Measurements from ENCODE around the gene PHF5A.
A peak's percentile ranks its signal among the peaks of the same experiment; 100 is the strongest.
"Not testable (repeated sequence)": the region's sequence is repeated elsewhere in the genome, so short reads cannot be mapped to it uniquely, and the experiment has no call there.

The PHF5A gene

GRCh38 chr22:41444360-41445128 is 23.9 kb downstream of the PHF5A start:
- peak; percentile 68 for DNase-seq (ENCODE audit: insufficient read length)
- no peak for TF ChIP-seq POLR2AphosphoS5 (IDR thresholded peaks at IDR 0.05; ENCODE audit: low read depth, low read length)
- no peak for TF ChIP-seq TAF1 (IDR thresholded peaks at IDR 0.05; ENCODE audit: borderline replicate concordance, low read depth, low read length)
- no peak for TF ChIP-seq POLR2A (IDR thresholded peaks at IDR 0.05; ENCODE audit: low read depth, low read length)
- FAIRE-seq, result peak; percentile 100

- FAIRE-seq (no peak), DNase-seq (ENCODE audit: insufficient read length) (no peak)
- no peak for TF ChIP-seq POLR2A (IDR thresholded peaks at IDR 0.05; ENCODE audit: low read depth, low read length)
- no peak for TF ChIP-seq POLR2AphosphoS5 (IDR thresholded peaks at IDR 0.05; ENCODE audit: low read depth, low read length)
- TF ChIP-seq TAF1 (IDR thresholded peaks at IDR 0.05; ENCODE audit: borderline replicate concordance, low read depth, low read length), result no peak
These were observed 26.2 kb downstream of the PHF5A start for GRCh38 chr22:41442240-41442792.

GRCh38 chr22:41440511-41440910 is 28.0 kb downstream of the PHF5A start:
- FAIRE-seq; DNase-seq (ENCODE audit: insufficient read length): not testable (repeated sequence)

- DNase-seq (ENCODE audit: insufficient read length) (no peak), FAIRE-seq (no peak)
- TF ChIP-seq POLR2A (IDR thresholded peaks at IDR 0.05; ENCODE audit: low read depth, low read length), result no peak
- TF ChIP-seq TAF1 (IDR thresholded peaks at IDR 0.05; ENCODE audit: borderline replicate concordance, low read depth, low read length), result no peak
- no peak for TF ChIP-seq POLR2AphosphoS5 (IDR thresholded peaks at IDR 0.05; ENCODE audit: low read depth, low read length)
These were observed 31.3 kb downstream of the PHF5A start for GRCh38 chr22:41437198-41437597.

GRCh38 chr22:41436322-41437113 is 32.0 kb downstream of the PHF5A start:
- TF ChIP-seq POLR2AphosphoS5 (IDR thresholded peaks at IDR 0.05; ENCODE audit: low read depth, low read length), result no peak
- TF ChIP-seq POLR2A (IDR thresholded peaks at IDR 0.05; ENCODE audit: low read depth, low read length), result no peak
- no peak for TF ChIP-seq TAF1 (IDR thresholded peaks at IDR 0.05; ENCODE audit: borderline replicate concordance, low read depth, low read length)
- FAIRE-seq (no peak), DNase-seq (ENCODE audit: insufficient read length) (no peak)

GRCh38 chr22:41435560-41435959 is 32.9 kb downstream of the PHF5A start:
- no peak for DNase-seq (ENCODE audit: insufficient read length)
- no peak for TF ChIP-seq TAF1 (IDR thresholded peaks at IDR 0.05; ENCODE audit: borderline replicate concordance, low read depth, low read length)
- no peak for TF ChIP-seq POLR2AphosphoS5 (IDR thresholded peaks at IDR 0.05; ENCODE audit: low read depth, low read length)
- TF ChIP-seq POLR2A (IDR thresholded peaks at IDR 0.05; ENCODE audit: low read depth, low read length), result no peak
- no peak for FAIRE-seq

GRCh38 chr22:41434361-41435003 is 34.0 kb downstream of the PHF5A start:
- FAIRE-seq; DNase-seq (ENCODE audit: insufficient read length): not testable (repeated sequence)

GRCh38 chr22:41433480-41433879 is 35.0 kb downstream of the PHF5A start:
- not testable (repeated sequence) for FAIRE-seq; DNase-seq (ENCODE audit: insufficient read length)

- FAIRE-seq (no peak), DNase-seq (ENCODE audit: insufficient read length) (no peak)
- no peak for TF ChIP-seq POLR2AphosphoS5 (IDR thresholded peaks at IDR 0.05; ENCODE audit: low read depth, low read length)
- TF ChIP-seq POLR2A (IDR thresholded peaks at IDR 0.05; ENCODE audit: low read depth, low read length), result no peak
- TF ChIP-seq TAF1 (IDR thresholded peaks at IDR 0.05; ENCODE audit: borderline replicate concordance, low read depth, low read length), result no peak
These were observed 36.8 kb downstream of the PHF5A start for GRCh38 chr22:41431656-41432055.

- FAIRE-seq, result no peak
- no peak for DNase-seq (ENCODE audit: insufficient read length)
- TF ChIP-seq POLR2AphosphoS5 (IDR thresholded peaks at IDR 0.05; ENCODE audit: low read depth, low read length) (no peak), TAF1 (IDR thresholded peaks at IDR 0.05; ENCODE audit: borderline replicate concordance, low read depth, low read length) (no peak), POLR2A (IDR thresholded peaks at IDR 0.05; ENCODE audit: low read depth, low read length) (no peak)
These were observed 38.5 kb downstream of the PHF5A start for GRCh38 chr22:41429951-41430332.

- DNase-seq (ENCODE audit: insufficient read length) (no peak), FAIRE-seq (no peak)
- TF ChIP-seq TAF1 (IDR thresholded peaks at IDR 0.05; ENCODE audit: borderline replicate concordance, low read depth, low read length), result no peak
- no peak for TF ChIP-seq POLR2A (IDR thresholded peaks at IDR 0.05; ENCODE audit: low read depth, low read length)
- no peak for TF ChIP-seq POLR2AphosphoS5 (IDR thresholded peaks at IDR 0.05; ENCODE audit: low read depth, low read length)
These were observed 39.1 kb downstream of the PHF5A start for GRCh38 chr22:41429232-41429950.

Data from GM12892 (cell line).